Frontal cortex (tissue), 4 donors: Measurements from ENCODE around the gene MED27. TPM values are rescaled to one million over a fixed set of nuclear protein-coding genes. Genes with fewer than 3 reads are reported as not detected.

Experiments used
- DNase-seq, 2 donors: peaks; one replicate each; pipeline ENCODE4 v3.0.0; 2012; ENCODE audit warnings: low spot score in 2 of 2
- FAIRE-seq: peaks from 2 replicates; lab custom pipeline; 2012; peaks lifted over from hg19 to GRCh38; lab: Jason Lieb, UNC
- total RNA-seq: library from RNA; depleted of rRNA; stranded (reverse); fragments of >200 nt; gene quantifications from one replicate; pipeline ENCODE4 v1.2.3, GENCODE V29; 2014
- donor health status: control.
- donor health status: control.
- donor health status: control.

The MED27 gene
- total RNA-seq, 1 donor from 2014 or later = 11.8 TPM

- FAIRE-seq = no peak
- DNase-seq = no peak
Measured at GRCh38 chr9:131833906-131834305, 245.8 kb downstream of the MED27 start.

DNA sequence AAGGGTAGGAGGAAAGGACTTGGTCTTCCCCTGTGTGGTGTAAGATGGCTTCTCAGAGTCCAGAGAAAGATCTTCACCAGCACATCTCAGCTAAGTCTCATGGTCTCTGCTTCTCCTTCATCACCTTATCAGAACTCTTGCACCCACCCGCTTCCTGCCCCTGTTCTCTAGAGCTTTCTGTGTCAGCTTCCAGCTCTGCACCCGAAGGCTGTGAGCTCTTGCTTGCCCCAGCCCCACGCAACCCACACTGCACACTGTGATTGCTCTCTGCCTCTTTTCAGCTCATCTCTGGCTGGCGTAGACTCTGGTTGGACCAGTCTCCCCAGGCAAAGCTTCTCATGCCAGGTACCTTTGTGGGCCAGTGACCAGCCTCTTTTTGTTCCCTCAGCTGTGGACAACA lies 246.6 kb downstream of the MED27 start:
- DNase-seq (no peak), FAIRE-seq (no peak)

DNA sequence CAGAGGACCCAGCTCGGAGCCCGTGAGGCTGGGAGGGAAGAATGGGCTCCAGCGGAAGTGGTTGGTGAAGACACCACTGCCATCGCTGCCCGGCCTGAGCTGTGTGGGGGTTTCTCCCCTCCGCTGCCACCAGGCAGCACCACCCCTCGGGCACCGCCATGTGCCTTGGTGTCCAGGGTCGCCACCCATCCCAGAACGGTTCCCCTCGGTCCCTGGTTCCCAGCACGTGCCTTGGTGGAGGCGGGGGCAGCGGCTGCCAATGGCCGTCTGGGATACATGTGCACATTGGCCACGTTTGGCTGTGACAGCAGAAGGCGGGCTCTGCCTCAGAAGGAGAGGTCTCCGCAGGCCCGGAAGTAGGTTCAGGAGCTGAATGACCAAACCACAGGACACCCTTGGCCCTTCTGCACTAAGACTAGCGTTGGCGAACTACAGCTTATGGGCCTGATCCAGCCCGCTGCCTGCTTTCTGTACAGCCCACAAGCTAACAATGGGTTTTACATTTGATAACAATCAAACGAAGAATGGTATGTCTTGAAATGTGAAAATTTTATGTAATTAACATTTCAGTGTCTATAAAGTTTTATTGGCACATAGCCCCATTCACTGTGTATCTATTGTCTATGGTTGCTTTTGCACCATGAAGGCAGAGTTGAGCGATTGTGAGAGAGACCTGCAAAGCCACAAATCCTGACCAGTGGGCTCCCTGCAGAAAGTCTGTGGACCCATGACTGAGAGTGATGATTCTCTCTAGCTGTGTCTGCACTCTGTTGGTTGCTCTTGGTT lies 248.1 kb downstream of the MED27 start:
- no peak for FAIRE-seq
- no peak for DNase-seq

GRCh38 chr9:131827821-131828369 lies 251.8 kb downstream of the MED27 start:
- DNase-seq (no peak), FAIRE-seq (no peak)

DNA sequence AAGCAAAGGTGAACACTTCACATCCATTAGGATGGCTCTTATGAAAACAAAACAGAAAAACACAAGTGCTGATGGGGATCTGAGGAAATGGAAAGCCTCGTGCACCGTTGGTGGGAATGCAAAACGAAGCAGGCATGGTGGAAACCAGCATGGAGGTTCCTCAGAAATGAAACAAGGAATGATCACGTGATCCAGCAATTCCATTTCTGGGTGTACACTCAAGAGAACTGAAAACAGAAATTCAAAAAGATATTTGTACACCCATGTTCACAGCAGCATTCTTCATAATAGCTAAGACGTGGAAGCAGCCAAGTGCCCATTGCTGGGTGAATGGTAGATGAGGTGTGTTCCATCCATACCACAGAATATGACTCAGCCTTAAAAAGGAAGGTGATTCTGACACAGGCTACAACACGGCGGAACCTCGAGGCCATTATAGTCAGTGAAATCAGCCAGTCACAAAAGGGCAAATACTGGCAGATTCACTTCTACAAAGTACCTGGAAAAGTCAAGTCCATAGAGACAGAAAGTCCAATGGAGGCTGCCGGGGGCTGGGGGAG lies 252.6 kb downstream of the MED27 start:
- no peak for FAIRE-seq
- no peak for DNase-seq

DNA sequence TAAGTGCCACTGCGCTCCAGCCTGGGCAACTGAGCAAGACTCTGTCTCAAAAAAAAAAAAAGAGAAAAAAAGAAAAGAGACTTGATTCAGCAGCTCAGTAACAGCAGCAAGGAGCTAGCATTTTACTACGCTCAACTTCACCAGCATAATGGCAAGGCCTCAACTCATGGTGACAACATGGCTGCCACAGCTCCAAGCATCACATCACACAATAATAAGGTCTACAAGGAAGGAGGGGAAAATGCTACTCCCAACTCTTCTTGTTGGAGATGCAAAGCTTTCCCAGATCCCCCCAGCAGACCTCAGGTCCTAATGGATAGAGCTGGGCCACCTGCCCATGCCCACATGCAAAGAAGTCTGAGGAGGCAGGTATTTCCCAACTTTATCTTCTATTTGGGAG lies 253.6 kb downstream of the MED27 start:
- DNase-seq (no peak), FAIRE-seq (no peak)

- FAIRE-seq = no peak
- DNase-seq = no peak
Measured at GRCh38 chr9:131824953-131825495, 254.6 kb downstream of the MED27 start.

GRCh38 chr9:131824155-131824594 lies 255.5 kb downstream of the MED27 start:
- DNase-seq (no peak), FAIRE-seq (no peak)

DNA sequence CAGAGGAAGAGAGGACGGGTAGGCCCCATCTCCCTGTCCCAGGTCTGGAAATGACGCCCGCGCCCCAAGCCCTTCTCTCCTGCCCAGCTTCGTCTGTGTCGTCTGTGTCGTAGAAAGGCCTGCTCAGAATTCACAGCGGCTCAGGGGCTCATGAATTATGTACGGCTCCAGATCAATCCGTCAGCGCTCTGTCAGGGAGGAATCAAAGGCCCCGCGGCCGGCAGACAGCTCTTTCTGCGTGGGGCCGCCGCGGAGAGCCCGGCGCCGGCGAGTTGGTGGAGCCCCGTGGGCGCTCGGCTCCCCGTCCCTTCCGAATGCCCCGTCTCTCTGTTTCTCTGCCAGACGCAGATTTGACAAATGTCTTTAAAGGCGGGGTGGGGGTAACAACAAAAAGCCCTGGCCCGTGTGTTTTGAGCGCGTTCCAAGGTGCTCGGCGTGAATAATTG lies 255.9 kb downstream of the MED27 start:
- FAIRE-seq = no peak
- DNase-seq = no peak

- DNase-seq = no peak
- no peak for FAIRE-seq
Measured at GRCh38 chr9:131818089-131818488, 261.6 kb downstream of the MED27 start.

DNA sequence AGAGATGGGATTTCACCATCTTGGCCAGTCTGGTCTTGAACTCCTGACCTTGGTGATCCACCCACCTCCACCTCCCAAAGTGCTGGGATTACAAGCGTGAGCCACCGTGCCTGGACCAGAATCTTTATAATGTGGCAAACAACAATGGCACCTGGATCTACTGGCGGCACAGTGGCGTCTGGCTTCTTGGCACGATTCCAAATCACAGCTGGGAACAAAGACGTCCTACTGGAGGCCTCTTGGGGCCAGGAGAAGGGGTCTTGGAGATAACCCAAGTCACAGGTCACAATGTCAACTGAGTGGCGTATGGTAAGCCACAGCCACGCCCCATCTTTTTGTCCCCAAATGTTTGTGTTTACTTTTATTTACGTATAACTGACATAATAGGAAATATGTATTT lies 262.0 kb downstream of the MED27 start:
- DNase-seq = no peak
- no peak for FAIRE-seq

DNA sequence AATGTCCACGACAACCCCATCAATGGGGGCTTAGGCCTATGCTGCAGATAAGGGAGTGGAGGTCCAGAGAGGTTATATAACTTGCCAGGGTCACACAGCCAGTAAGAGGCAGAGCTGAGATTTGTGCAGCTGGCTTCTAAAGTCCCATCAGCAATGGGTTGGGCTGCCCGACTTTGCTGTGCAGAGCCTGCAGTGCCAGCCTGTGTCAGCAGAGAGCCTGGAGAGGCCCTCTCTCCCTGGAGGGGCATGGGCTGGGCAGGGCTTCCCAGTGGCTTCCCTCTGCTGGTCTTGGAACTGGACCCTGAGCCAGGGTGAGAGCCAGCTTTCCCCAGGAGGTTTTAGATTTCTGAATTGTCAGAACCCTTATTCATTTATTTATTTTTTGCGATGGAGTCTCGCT lies 262.6 kb downstream of the MED27 start:
- FAIRE-seq (no peak), DNase-seq (no peak)

GRCh38 chr9:131815970-131816873 lies 263.4 kb downstream of the MED27 start:
- no peak for FAIRE-seq
- DNase-seq = no peak

DNA sequence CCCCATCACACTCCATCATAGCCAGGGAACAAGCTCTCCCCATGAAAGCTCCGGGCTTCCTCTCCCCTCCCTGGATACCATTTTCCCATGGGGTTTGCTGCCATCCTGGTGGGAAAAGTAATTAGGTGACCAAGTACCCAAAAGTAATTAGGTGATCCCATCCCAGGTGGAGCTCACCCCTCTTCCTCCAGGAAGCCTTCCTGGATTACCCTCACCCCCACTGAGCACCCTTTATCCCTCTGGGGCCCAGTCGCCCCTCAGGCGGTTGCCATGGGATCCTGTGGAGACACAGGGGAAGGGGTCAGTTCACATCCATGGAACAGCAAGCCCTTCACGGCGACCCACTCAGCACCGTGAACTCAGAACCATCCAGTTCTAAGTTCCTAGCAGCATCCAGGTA lies 265.0 kb downstream of the MED27 start:
- FAIRE-seq (no peak), DNase-seq (no peak)

- no peak for FAIRE-seq
Measured at GRCh38 chr9:131813116-131813515, 266.6 kb downstream of the MED27 start.

DNA sequence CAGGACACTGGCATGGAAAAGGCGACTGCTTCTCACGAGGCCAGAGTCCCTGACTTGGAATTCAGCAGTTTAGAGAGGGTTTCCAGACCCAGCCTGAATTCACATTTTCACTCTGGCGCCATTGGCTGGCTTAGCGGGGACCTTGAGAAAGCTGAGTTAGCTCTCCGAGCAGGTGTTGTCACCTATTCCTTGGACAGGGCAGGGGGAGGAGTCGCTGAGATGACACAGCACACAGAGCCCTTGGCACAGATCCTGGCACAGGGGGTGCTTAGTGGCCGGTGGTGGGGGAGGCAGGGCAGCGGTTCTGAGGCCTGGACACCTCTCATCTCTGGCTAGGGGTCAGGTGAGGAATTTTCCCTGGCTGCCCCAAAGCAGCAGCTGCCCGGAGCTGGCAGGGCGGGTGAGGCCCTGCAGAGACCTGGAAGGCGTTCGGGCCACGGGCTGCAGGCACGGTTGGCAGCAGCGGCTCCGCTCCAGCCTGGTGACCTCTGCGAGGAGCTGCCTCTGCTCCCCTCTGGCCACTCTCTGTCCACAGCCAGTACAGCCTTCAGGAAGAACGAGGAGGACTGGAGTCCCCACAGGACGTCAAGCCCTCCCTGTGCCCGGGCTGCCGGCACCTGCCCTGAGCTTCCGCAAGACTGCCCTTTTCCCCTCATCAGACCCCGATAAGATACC lies 267.4 kb downstream of the MED27 start:
- DNase-seq (no peak), FAIRE-seq (no peak)

More at GRCh38 chr9:131813116-131813515, 266.6 kb downstream of the MED27 start:
- DNase-seq = no peak

GRCh38 chr9:131811405-131811804 lies 268.3 kb downstream of the MED27 start:
- FAIRE-seq = no peak
- DNase-seq = no peak

DNA sequence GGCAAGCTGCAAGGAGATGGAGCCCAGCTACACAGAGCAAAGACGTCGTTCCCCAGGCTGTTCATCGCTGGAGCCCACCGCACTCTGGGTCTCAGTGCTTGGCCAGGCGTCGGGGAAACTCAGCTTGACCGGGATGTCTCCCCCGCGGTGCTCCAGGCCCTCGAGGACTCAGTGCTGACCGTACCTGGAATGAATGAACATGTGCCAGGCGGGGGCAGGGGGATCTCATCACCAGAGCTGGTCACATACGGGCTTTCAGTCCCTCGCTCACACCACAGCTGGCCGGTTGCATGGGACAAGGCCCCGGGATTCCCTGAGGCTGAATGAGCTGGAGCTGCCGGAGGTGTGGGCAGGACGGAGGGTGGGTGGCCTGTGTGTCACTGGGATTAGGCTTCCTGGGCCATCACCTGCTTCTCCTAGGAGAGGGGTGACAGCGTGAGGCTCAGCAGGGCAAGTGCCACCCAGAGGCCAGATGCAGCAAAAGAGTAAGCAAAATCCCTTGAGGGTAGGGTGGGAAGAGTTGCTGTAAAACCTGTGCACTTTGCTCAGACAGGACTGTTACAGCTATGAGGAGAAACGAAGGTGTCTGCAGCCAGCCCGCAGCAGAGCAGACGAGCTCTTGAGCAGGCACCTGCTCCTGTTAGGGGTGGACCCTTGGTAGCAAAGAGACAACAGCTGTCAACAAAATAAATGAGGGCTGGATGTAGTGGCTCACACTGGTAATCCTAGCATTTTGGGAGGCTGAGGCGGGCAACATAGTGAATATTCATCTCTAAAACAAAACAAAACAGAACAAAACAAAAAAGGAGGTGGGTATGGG lies 269.1 kb downstream of the MED27 start:
- DNase-seq (no peak), FAIRE-seq (no peak)
